Natural killer cell (primary cell): Measurements from ENCODE around the gene FAF2. TPM values are rescaled to one million over a fixed set of nuclear protein-coding genes. Genes with fewer than 3 reads are reported as not detected.

Source experiments
- ATAC-seq, 3 donors: fragments of 150-1000 bp in 2 of 3; fragments of 200-7000 bp in 1 of 3; cut with Tn5 transposase; 1 replicate in 1 of 3; 2 replicates in 2 of 3; pipeline ENCODE4 v1.10.0; 2021; ENCODE audit warnings: mild to moderate bottlenecking in 2 of 3, moderate library complexity in 2 of 3
- DNase-seq, 2 donors: peaks; one replicate each; pipeline versions ENCODE4 v3.0.0 to v3.0.0-alpha.2; 2013 to 2021; ENCODE audit warnings: mixed read lengths in 1 of 2
- H3K27ac ChIP-seq: one replicate; pipeline ENCODE4 v1.5.1; 2013; ENCODE audit warnings: mild to moderate bottlenecking, low read length
- H3K27me3 ChIP-seq: one replicate; pipeline ENCODE4 v1.6.1; 2013; ENCODE audit warnings: low read length; ENCODE audit not compliant: control insufficient read depth, insufficient read depth
- H3K36me3 ChIP-seq: one replicate; pipeline ENCODE4 v1.6.1; 2013; ENCODE audit warnings: low read length; ENCODE audit not compliant: control insufficient read depth, insufficient read depth
- H3K4me1 ChIP-seq: one replicate; pipeline ENCODE4 v1.6.1; 2013; ENCODE audit warnings: low read length; ENCODE audit not compliant: control insufficient read depth, insufficient read depth
- H3K4me3 ChIP-seq: one replicate; pipeline ENCODE4 v1.5.1; 2013; ENCODE audit warnings: low read length
- H3K9me3 ChIP-seq: one replicate; pipeline ENCODE4 v1.6.1; 2013; ENCODE audit warnings: low read length; ENCODE audit not compliant: control insufficient read depth, insufficient read depth
- H3K27ac Mint-ChIP-seq, 2 donors: one replicate each; pipeline ENCODE4 v1.8.0; 2022; ENCODE audit warnings: mild to moderate bottlenecking in 2 of 2, mixed read lengths in 2 of 2, moderate library complexity in 1 of 2
- H3K27me3 Mint-ChIP-seq, 2 donors: one replicate each; pipeline ENCODE4 v1.8.0; 2022; ENCODE audit warnings: low read depth in 2 of 2, mixed read lengths in 2 of 2
- H3K36me3 Mint-ChIP-seq: one replicate; pipeline ENCODE4 v1.8.0; 2022; ENCODE audit warnings: mixed read lengths
- H3K4me1 Mint-ChIP-seq, 2 donors: one replicate each; pipeline ENCODE4 v1.8.0; 2022; ENCODE audit warnings: mixed read lengths in 2 of 2
- H3K4me3 Mint-ChIP-seq: one replicate; pipeline ENCODE4 v1.8.0; 2022; ENCODE audit warnings: mild to moderate bottlenecking, moderate library complexity, mixed read lengths
- H3K9me3 Mint-ChIP-seq, 2 donors: one replicate each; pipeline ENCODE4 v1.8.0; 2022; ENCODE audit warnings: mixed read lengths in 2 of 2
- WGBS: methylation state at CpG from one replicate; pipeline ENCODE4 v1.1.7; 2013; ENCODE audit warnings: missing lambda C conversion rate; ENCODE audit not compliant: insufficient coverage; 5-methylcytosine and 5-hydroxymethylcytosine counted together
- intact Hi-C: fragments of 100-400 bp; cut with micrococcal nuclease; formaldehyde crosslinking; loops from one replicate; pipeline ENCODE4 v1.14.2; 2022
- total RNA-seq, 4 donors: library from RNA; stranded (reverse); fragments of 120-200 nt in 1 of 4; gene quantifications; one replicate each; pipeline versions ENCODE4 v1.2.3 to v1.2.4, GENCODE V29; 2013 to 2022
- TF ChIP-seq, protein P1 (sequence below): fragments of 200-600 bp; IDR thresholded peaks from one replicate; pipeline ENCODE4 v1.8.0; 2022; ENCODE audit warnings: antibody characterized with exemption

The FAF2 gene
- total RNA-seq, 3 donors from 2014 or later (not counting 1 experiment from before 2014, with no cell fraction given), result 32.1 to 32.5 (median 32.1) TPM

DNA sequence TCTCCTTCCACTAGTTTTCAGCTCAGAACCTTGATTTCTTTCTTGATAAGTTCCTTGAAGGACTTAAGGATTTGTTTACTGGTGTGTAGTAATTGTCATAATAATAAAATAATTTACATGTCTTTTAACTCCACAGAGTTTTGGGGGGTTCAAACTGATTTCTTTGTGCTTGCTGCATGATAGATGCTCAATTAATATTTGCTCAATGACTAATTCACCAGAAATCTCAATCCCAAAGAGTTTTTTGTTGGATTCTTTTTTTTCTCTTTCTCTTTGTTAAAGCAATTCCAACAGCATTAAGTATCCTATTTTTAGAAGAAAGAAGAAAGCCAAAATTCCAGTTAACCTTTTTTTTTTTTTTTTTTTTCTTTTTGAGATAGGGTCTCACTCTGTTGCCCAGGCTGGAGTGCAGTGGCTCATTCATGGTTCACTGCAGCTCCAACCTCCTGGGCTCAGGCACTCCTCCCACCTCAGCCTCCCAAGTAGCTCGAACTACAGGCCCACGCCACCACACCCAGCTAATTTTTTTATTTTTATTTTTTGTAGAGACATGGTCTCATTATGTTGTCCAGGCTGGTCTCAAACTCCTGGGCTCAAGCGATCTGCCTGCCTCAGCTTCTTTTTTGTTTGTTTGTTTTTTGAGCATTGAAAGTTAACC, 10.8 kb downstream of the FAF2 start:
- peaks cover 9% of the 10 kb centered on the region for H3K36me3 ChIP-seq
- H3K4me3 Mint-ChIP-seq, result no peak overlapping the region
- H3K4me1 Mint-ChIP-seq, result peaks cover 11 to 19% of the 10 kb centered on the region in 2 donors
- intact Hi-C loops, result no loop called here
- no peaks in the 10 kb centered on the region for H3K27me3 Mint-ChIP-seq
- DNase-seq (no peak), ATAC-seq (no peak)
- no peaks in the 10 kb centered on the region for H3K27me3 ChIP-seq
- TF ChIP-seq, protein P1, sequence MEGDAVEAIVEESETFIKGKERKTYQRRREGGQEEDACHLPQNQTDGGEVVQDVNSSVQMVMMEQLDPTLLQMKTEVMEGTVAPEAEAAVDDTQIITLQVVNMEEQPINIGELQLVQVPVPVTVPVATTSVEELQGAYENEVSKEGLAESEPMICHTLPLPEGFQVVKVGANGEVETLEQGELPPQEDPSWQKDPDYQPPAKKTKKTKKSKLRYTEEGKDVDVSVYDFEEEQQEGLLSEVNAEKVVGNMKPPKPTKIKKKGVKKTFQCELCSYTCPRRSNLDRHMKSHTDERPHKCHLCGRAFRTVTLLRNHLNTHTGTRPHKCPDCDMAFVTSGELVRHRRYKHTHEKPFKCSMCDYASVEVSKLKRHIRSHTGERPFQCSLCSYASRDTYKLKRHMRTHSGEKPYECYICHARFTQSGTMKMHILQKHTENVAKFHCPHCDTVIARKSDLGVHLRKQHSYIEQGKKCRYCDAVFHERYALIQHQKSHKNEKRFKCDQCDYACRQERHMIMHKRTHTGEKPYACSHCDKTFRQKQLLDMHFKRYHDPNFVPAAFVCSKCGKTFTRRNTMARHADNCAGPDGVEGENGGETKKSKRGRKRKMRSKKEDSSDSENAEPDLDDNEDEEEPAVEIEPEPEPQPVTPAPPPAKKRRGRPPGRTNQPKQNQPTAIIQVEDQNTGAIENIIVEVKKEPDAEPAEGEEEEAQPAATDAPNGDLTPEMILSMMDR, result no peak
- no peaks in the 10 kb centered on the region for H3K36me3 Mint-ChIP-seq
- no peak overlapping the region for H3K4me3 ChIP-seq
- H3K4me1 ChIP-seq, result no peaks in the 10 kb centered on the region
- WGBS, result 93% methylated on average over 1 of the region's 3 CpGs
- no peak overlapping the region for H3K27ac Mint-ChIP-seq
- no peaks in the 10 kb centered on the region for H3K9me3 ChIP-seq
- no peak overlapping the region for H3K27ac ChIP-seq
- H3K9me3 Mint-ChIP-seq, result no peaks in the 10 kb centered on the region

DNA sequence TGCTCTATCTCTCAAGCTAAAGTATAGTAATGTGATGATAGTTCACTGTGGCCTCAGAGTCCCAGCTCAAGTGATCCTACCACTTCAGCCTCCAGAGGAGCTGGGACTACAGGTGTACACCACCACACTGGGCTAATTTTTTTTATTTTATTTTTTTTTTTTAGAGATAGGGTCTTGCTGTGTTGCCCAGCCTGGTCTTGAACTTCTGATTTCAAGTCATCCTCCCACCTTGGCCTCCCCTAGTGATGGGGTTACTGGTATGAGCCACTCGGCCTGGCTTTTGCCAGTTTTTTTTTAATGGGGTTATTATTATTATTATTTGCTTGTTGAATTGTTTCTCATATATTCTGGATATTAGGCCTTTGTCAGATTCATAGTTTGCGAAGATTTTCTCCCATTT, 13.2 kb downstream of the FAF2 start:
- no peak overlapping the region for H3K4me3 Mint-ChIP-seq
- no peak for DNase-seq
- intact Hi-C loops, result no loop called here
- Histone ChIP-seq H3K27ac (no peak overlapping the region), H3K4me1 (no peaks in the 10 kb centered on the region), H3K9me3 (no peaks in the 10 kb centered on the region), H3K36me3 (peaks cover 10% of the 10 kb centered on the region), H3K27me3 (no peaks in the 10 kb centered on the region), H3K4me3 (no peak overlapping the region)
- no peaks in the 10 kb centered on the region for H3K36me3 Mint-ChIP-seq
- no peaks in the 10 kb centered on the region for H3K9me3 Mint-ChIP-seq
- no peaks in the 10 kb centered on the region for H3K27me3 Mint-ChIP-seq
- WGBS, result 100% methylated on average over 1 of the region's 2 CpGs
- TF ChIP-seq, protein P1, result no peak
- H3K4me1 Mint-ChIP-seq, result peaks cover 11 to 19% of the 10 kb centered on the region in 2 donors
- no peak for ATAC-seq
- no peak overlapping the region for H3K27ac Mint-ChIP-seq

- Histone ChIP-seq H3K27me3 (no peaks in the 10 kb centered on the region), H3K36me3 (peaks cover 8% of the 10 kb centered on the region), H3K27ac (no peak overlapping the region), H3K4me3 (no peak overlapping the region), H3K4me1 (no peaks in the 10 kb centered on the region), H3K9me3 (no peaks in the 10 kb centered on the region)
- H3K4me1 Mint-ChIP-seq, result peaks cover 16 to 32% of the 10 kb centered on the region in 2 donors
- H3K4me3 Mint-ChIP-seq, result no peak overlapping the region
- no peaks in the 10 kb centered on the region for H3K36me3 Mint-ChIP-seq
- no peaks in the 10 kb centered on the region for H3K27me3 Mint-ChIP-seq
- intact Hi-C loops, result no loop called here
- TF ChIP-seq, protein P1, result no peak
- DNase-seq (no peak), ATAC-seq (no peak)
- H3K27ac Mint-ChIP-seq, result no peak overlapping the region
- WGBS, result 97% methylated on average over 7 of the region's 7 CpGs
- no peaks in the 10 kb centered on the region for H3K9me3 Mint-ChIP-seq
These were observed 15.1 kb downstream of the FAF2 start for GRCh38 chr5:176463113-176463764.
